HepG2 (cell line): Measurements from ENCODE around the gene MYO5B. TPM values are rescaled to one million over a fixed set of nuclear protein-coding genes. Genes with fewer than 3 reads are reported as not detected.

Experiments used
- ATAC-seq: fragments of 200-7000 bp; cut with Tn5 transposase; 3 replicates; pipeline ENCODE4 v1.9.1; 2020; ENCODE audit warnings: mild to moderate bottlenecking, moderate library complexity
- BruUV-seq: library from RNA; stranded (reverse); fragments of 400-500 nt; replicated peaks from 2 replicates; lab custom pipeline; 2021; lab: Mats Ljungman, UMichigan
- CTCF ChIA-PET: fragments of 300-600 bp; formaldehyde crosslinking; extraction: SDS; loops from one replicate; lab custom pipeline; 2021; ENCODE audit warnings: low total read pairs, inconsistent platforms, low intra/inter-chr PET ratio; lab: Yijun Ruan, JAX
- POLR2A ChIA-PET: fragments of 350-600 bp; sonication (Branson Sonifier 250); formaldehyde crosslinking; loops from one replicate; lab custom pipeline; 2020; ENCODE audit warnings: antibody characterized with exemption, inconsistent platforms; lab: Yijun Ruan, JAX
- DNase-seq: peaks from one replicate; pipeline ENCODE4 v3.0.0-alpha.2; 2015; ENCODE audit warnings: low spot score
- FAIRE-seq: peaks from 3 replicates; lab custom pipeline; 2011; peaks lifted over from hg19 to GRCh38; lab: Jason Lieb, UNC
- H2AFZ ChIP-seq: one replicate; pipeline ENCODE4 v1.6.1; 2011; ENCODE audit warnings: low read length, inconsistent platforms
- H3K27ac ChIP-seq: fragments of 300-600 bp; 3 replicates; pipeline ENCODE4 v1.8.0; 2011; ENCODE audit warnings: mixed run types, mild to moderate bottlenecking, mixed read lengths, low read length, inconsistent platforms; ENCODE audit not compliant: insufficient read depth; ENCODE audit errors: extremely low read length
- H3K27me3 ChIP-seq, 2 experiments: fragments of 200-600 bp in 1 of 2; 2 replicates in 1 of 2; 3 replicates in 1 of 2; pipeline versions ENCODE4 v1.6.0 to v1.8.0; 2011; ENCODE audit warnings: low read length in 2 of 2, mild to moderate bottlenecking in 2 of 2, moderate library complexity in 2 of 2, inconsistent platforms in 1 of 2; ENCODE audit not compliant: insufficient read depth in 2 of 2, control insufficient read depth in 1 of 2
- H3K36me3 ChIP-seq, 2 experiments: fragments of 200-600 bp in 1 of 2; replicated peaks in 1 of 2; 2 replicates in 1 of 2; 3 replicates in 1 of 2; pipeline versions ENCODE4 v1.5.1 to v1.8.0; 2011; ENCODE audit warnings: low read length in 2 of 2, inconsistent platforms in 1 of 2; ENCODE audit not compliant: insufficient read depth in 2 of 2, control insufficient read depth in 1 of 2
- H3K4me1 ChIP-seq: 2 replicates; pipeline ENCODE4 v1.5.1; 2012; ENCODE audit warnings: low read length, inconsistent platforms; ENCODE audit not compliant: insufficient read depth
- H3K4me2 ChIP-seq: 2 replicates; pipeline ENCODE4 v1.6.0; 2011; ENCODE audit warnings: low read depth, low read length, inconsistent platforms
- H3K4me3 ChIP-seq, 3 experiments: fragments of 200-600 bp in 1 of 3; sonication (generic), shearing (Covaris generic) in 1 of 3; replicated peaks in 1 of 3; 2 replicates each; pipeline ENCODE4 v1.5.1; 2011 to 2016; ENCODE audit warnings: low read length in 3 of 3, inconsistent platforms in 2 of 3, low read depth in 2 of 3, mild to moderate bottlenecking in 2 of 3, control low read depth in 1 of 3, mixed read lengths in 1 of 3; ENCODE audit not compliant: insufficient read depth in 1 of 3
- H3K79me2 ChIP-seq: one replicate; pipeline ENCODE4 v1.6.1; 2011; ENCODE audit warnings: low read length, inconsistent platforms; ENCODE audit not compliant: insufficient read depth
- H3K9ac ChIP-seq: 2 replicates; pipeline ENCODE4 v1.6.0; 2011; ENCODE audit warnings: mild to moderate bottlenecking, low read depth, low read length, inconsistent platforms; ENCODE audit not compliant: insufficient read depth
- H3K9me3 ChIP-seq: 2 replicates; pipeline ENCODE4 v1.5.1; 2012; ENCODE audit warnings: mild to moderate bottlenecking, low read length
- H4K20me1 ChIP-seq: 2 replicates; pipeline ENCODE4 v1.6.0; 2011; ENCODE audit warnings: inconsistent platforms, mild to moderate bottlenecking, low read length, moderate library complexity; ENCODE audit not compliant: insufficient read depth
- AFF4 ChIP-seq: sonication (generic); formaldehyde crosslinking; IDR thresholded peaks from 2 replicates; pipeline ENCODE4 v1.4.0; 2020; ENCODE audit warnings: missing genetic modification reagents
- EEA1 ChIP-seq: sonication (generic); formaldehyde crosslinking; IDR thresholded peaks from 2 replicates; pipeline ENCODE4 v1.5.1; 2020; ENCODE audit warnings: mild to moderate bottlenecking, missing genetic modification reagents, borderline replicate concordance
- GATAD2A ChIP-seq: IDR thresholded peaks from 2 replicates; pipeline ENCODE4 v1.6.1; 2016
- PAWR ChIP-seq: sonication (generic); formaldehyde crosslinking; IDR thresholded peaks from 2 replicates; pipeline ENCODE4 v1.4.0; 2020; ENCODE audit warnings: missing genetic modification reagents, mild to moderate bottlenecking, borderline replicate concordance
- PCBP1 ChIP-seq: fragments of 200-400 bp; formaldehyde crosslinking; IDR thresholded peaks from 2 replicates; pipeline ENCODE4 v1.6.1; 2017; ENCODE audit warnings: mild to moderate bottlenecking, low read depth, low read length, borderline replicate concordance
- PPARG ChIP-seq: conservative IDR thresholded peaks from 2 replicates; pipeline ENCODE4 v1.6.1; 2016; ENCODE audit warnings: missing biosample characterization, missing genetic modification reagents
- REL ChIP-seq: sonication (generic); formaldehyde crosslinking; conservative IDR thresholded peaks from 2 replicates; pipeline ENCODE4 v1.8.0; 2022; ENCODE audit warnings: mild to moderate bottlenecking, missing genetic modification reagents, moderate library complexity
- SALL1 ChIP-seq: sonication (generic); formaldehyde crosslinking; IDR thresholded peaks from 2 replicates; pipeline ENCODE4 v1.8.0; 2022; ENCODE audit warnings: mild to moderate bottlenecking, missing genetic modification reagents
- THAP7 ChIP-seq: sonication (generic); formaldehyde crosslinking; IDR thresholded peaks from 2 replicates; pipeline ENCODE4 v1.8.1; 2023; ENCODE audit warnings: mild to moderate bottlenecking, missing genetic modification reagents
- YEATS2 ChIP-seq: sonication (generic); formaldehyde crosslinking; IDR thresholded peaks from 2 replicates; pipeline ENCODE4 v1.4.0; 2020; ENCODE audit warnings: missing genetic modification reagents, borderline replicate concordance
- ZNF143 ChIP-seq: sonication (generic); formaldehyde crosslinking; IDR thresholded peaks from 2 replicates; pipeline ENCODE4 v1.4.0; 2020; ENCODE audit warnings: missing genetic modification reagents
- ZNF207 ChIP-seq: fragments of 450-650 bp; IDR thresholded peaks from 2 replicates; pipeline ENCODE4 v1.6.1; 2016; ENCODE audit warnings: antibody characterized with exemption, borderline replicate concordance
- ZNF367 ChIP-seq: sonication (generic); formaldehyde crosslinking; IDR thresholded peaks from 2 replicates; pipeline ENCODE4 v1.4.0; 2020; ENCODE audit warnings: missing genetic modification reagents, borderline replicate concordance
- ZNF446 ChIP-seq: sonication (generic); formaldehyde crosslinking; IDR thresholded peaks from 2 replicates; pipeline ENCODE4 v1.5.0; 2020; ENCODE audit warnings: mild to moderate bottlenecking, missing genetic modification reagents
- WGBS: methylation state at CpG from one replicate; pipeline ENCODE4 v1.1.6; 2017; ENCODE audit warnings: low lambda C conversion rate; 5-methylcytosine and 5-hydroxymethylcytosine counted together
- in situ Hi-C: cut with HindIII; loops from 2 replicates; pipeline ENCODE4 v1.10.0; 2017; ENCODE audit warnings: low pct_unique_long_range_greater_than_20kb; ENCODE audit not compliant: extremely low pct_ligation_motif_present
- intact Hi-C: fragments of 100-400 bp; cut with micrococcal nuclease; formaldehyde crosslinking; loops from one replicate; pipeline ENCODE4 v1.10.0; 2022; ENCODE audit not compliant: unreplicated experiment
- polyA plus RNA-seq, 8 experiments: library from polyadenylated mRNA; depleted of rRNA in 3 of 8; stranded (reverse) in 7 of 8; unstranded in 1 of 8; fragments of >200 nt; fragmentation: Illumina TruSeq in 4 of 8; extraction: Trizol in 4 of 8; gene quantifications; 2 replicates each; pipeline versions ENCODE4 v1.2.1 to v1.2.3, GENCODE V29; 2011 to 2016; ENCODE audit warnings: low read depth in 4 of 8, missing spikeins in 1 of 8, mixed read lengths in 1 of 8; ENCODE audit not compliant: insufficient read depth in 1 of 8
- total RNA-seq, 5 experiments: library from RNA; depleted of rRNA; stranded (reverse); fragments of >200 nt; fragmentation: Illumina TruSeq; extraction: Trizol; gene quantifications; 2 replicates each; pipeline ENCODE4 v1.2.3, GENCODE V29; 2016; ENCODE audit warnings: low read depth in 1 of 5
- TF ChIP-seq, protein P1 (sequence below): sonication (generic); formaldehyde crosslinking; IDR thresholded peaks from 2 replicates; pipeline ENCODE4 v1.5.0; 2020; ENCODE audit warnings: mild to moderate bottlenecking, missing genetic modification reagents

The MYO5B gene
- total and polyA plus RNA-seq, 2 of the 13 experiments (the other 11 are each of a cell fraction or from before 2014, with no cell fraction given), result 13.1 to 24.0 TPM

GRCh38 chr18:50033004-50033403, 161.9 kb downstream of the MYO5B start:
- TF ChIP-seq PCBP1, result no peak
- no peak for TF ChIP-seq ZNF446
- TF ChIP-seq ZNF207, result no peak
- no peak for TF ChIP-seq AFF4 (CRISPR knock-in tag)
- no peak for TF ChIP-seq GATAD2A (CRISPR knock-in tag)
- TF ChIP-seq REL (CRISPR knock-in tag), result no peak
- TF ChIP-seq, protein P1, sequence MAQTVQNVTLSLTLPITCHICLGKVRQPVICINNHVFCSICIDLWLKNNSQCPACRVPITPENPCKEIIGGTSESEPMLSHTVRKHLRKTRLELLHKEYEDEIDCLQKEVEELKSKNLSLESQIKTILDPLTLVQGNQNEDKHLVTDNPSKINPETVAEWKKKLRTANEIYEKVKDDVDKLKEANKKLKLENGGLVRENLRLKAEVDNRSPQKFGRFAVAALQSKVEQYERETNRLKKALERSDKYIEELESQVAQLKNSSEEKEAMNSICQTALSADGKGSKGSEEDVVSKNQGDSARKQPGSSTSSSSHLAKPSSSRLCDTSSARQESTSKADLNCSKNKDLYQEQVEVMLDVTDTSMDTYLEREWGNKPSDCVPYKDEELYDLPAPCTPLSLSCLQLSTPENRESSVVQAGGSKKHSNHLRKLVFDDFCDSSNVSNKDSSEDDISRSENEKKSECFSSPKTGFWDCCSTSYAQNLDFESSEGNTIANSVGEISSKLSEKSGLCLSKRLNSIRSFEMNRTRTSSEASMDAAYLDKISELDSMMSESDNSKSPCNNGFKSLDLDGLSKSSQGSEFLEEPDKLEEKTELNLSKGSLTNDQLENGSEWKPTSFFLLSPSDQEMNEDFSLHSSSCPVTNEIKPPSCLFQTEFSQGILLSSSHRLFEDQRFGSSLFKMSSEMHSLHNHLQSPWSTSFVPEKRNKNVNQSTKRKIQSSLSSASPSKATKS (CRISPR knock-in tag), result no peak
- TF ChIP-seq EEA1 (CRISPR knock-in tag), result no peak
- TF ChIP-seq ZNF143, result no peak
- TF ChIP-seq THAP7, result no peak
- no peak for TF ChIP-seq SALL1 (CRISPR knock-in tag)
- TF ChIP-seq ZNF367 (CRISPR knock-in tag), result no peak
- no peak for TF ChIP-seq PPARG
- no peak for TF ChIP-seq YEATS2
- TF ChIP-seq PAWR (CRISPR knock-in tag), result no peak
- BruUV-seq, result no TSS peak
- Histone ChIP-seq H3K4me1 (no peaks in the 10 kb centered on the region), H3K4me2 (no peak overlapping the region), H3K9ac (no peak overlapping the region), H3K27ac (no peak overlapping the region), H3K79me2 (no peaks in the 10 kb centered on the region), H3K36me3 (peaks cover 0 to 2% of the 10 kb centered on the region in 2 experiments; a peak in 1 of 5 replicates), H3K9me3 (no peaks in the 10 kb centered on the region), H2AFZ (no peak overlapping the region), H4K20me1 (no peaks in the 10 kb centered on the region), H3K27me3 (no peaks in the 10 kb centered on the region), H3K4me3 (no peak overlapping the region)
- 81% methylated on average over 6 of the region's 6 CpGs for WGBS
- ATAC-seq (no peak), FAIRE-seq (no peak), DNase-seq (no peak)
- CTCF ChIA-PET, result no interaction called here
- in situ Hi-C loops (no loop called here), intact Hi-C loops (no loop called here)
- POLR2A ChIA-PET, result no interaction called here
